Adipose tissue (tissue), 3 donors: Measurements from ENCODE around the gene TMCO4. TPM values are rescaled to one million over a fixed set of nuclear protein-coding genes. Genes with fewer than 3 reads are reported as not detected.

Source experiments
- H3K27ac ChIP-seq: one replicate; pipeline ENCODE4 v1.5.1; 2013; ENCODE audit warnings: low read depth, low read length
- WGBS, 3 donors: extraction: QIAGEN DNeasy Blood & Tissue Kit; methylation state at CpG; one replicate each; pipeline ENCODE4 v1.1.7; 2013; 5-methylcytosine and 5-hydroxymethylcytosine counted together
- polyA plus RNA-seq, 3 donors: library from polyadenylated mRNA; stranded (reverse); fragments of 200-250 nt; gene quantifications; one replicate each; pipeline ENCODE4 v1.2.3, GENCODE V29; 2013
- donor health status: healthy with polysubstance abuse.
- donor health status: Bipolar disorder and iron deficiency.
- donor health status: healthy.

Gene TMCO4
- polyA plus RNA-seq, 3 donors = 17.0 to 23.2 (median 19.0) TPM

GRCh38 chr1:19762175-19762779 lies 37.4 kb downstream of the TMCO4 start:
- no peak overlapping the region for H3K27ac ChIP-seq
- WGBS, 3 donors = 48 to 59% (median 58%) methylated on average over 11 of the region's 11 CpGs

GRCh38 chr1:19759740-19760089 lies 40.0 kb downstream of the TMCO4 start:
- H3K27ac ChIP-seq = no peak overlapping the region
- WGBS, 3 donors = 88 to 100% (median 96%) methylated on average over 1 of the region's 1 CpG

GRCh38 chr1:19758227-19758830 lies 41.4 kb downstream of the TMCO4 start:
- H3K27ac ChIP-seq = no peak overlapping the region
- WGBS, 3 donors = 75 to 86% (median 85%) methylated on average over 7 of the region's 7 CpGs

GRCh38 chr1:19757641-19758040 lies 42.1 kb downstream of the TMCO4 start:
- H3K27ac ChIP-seq = no peak overlapping the region
- 96 to 97% (median 97%) methylated on average over 4 of the region's 4 CpGs for WGBS, 3 donors

- H3K27ac ChIP-seq = no peak overlapping the region
Observed at GRCh38 chr1:19756480-19756879, 43.2 kb downstream of the TMCO4 start.

GRCh38 chr1:19754482-19754881 lies 45.2 kb downstream of the TMCO4 start:
- 50 to 76% (median 75%) methylated on average over 10 of the region's 10 CpGs for WGBS, 3 donors
- no peak overlapping the region for H3K27ac ChIP-seq

More at GRCh38 chr1:19756480-19756879, 43.2 kb downstream of the TMCO4 start:
- 90 to 95% (median 94%) methylated on average over 5 of the region's 5 CpGs for WGBS, 3 donors

- H3K27ac ChIP-seq = no peak overlapping the region
- WGBS, 3 donors = 87 to 90% (median 90%) methylated on average over 9 of the region's 9 CpGs
Observed at GRCh38 chr1:19752083-19752696, 47.5 kb downstream of the TMCO4 start.

- H3K27ac ChIP-seq = no peak overlapping the region
- 80 to 93% (median 85%) methylated on average over 3 of the region's 3 CpGs for WGBS, 3 donors
Observed at GRCh38 chr1:19750882-19751276, 48.8 kb downstream of the TMCO4 start.

- H3K27ac ChIP-seq = no peak overlapping the region
- WGBS, 3 donors = 85 to 92% (median 92%) methylated on average over 15 of the region's 15 CpGs
Observed at GRCh38 chr1:19750101-19750881, 49.4 kb downstream of the TMCO4 start.

- H3K27ac ChIP-seq = no peak overlapping the region
- 92 to 100% (median 100%) methylated on average over 1 of the region's 1 CpG for WGBS, 3 donors
Observed at GRCh38 chr1:19749685-19750084, 50.0 kb downstream of the TMCO4 start.

GRCh38 chr1:19747761-19748160 lies 52.0 kb downstream of the TMCO4 start:
- no peak overlapping the region for H3K27ac ChIP-seq
- 64 to 93% (median 68%) methylated on average over 1 of the region's 1 CpG for WGBS, 3 donors

GRCh38 chr1:19744886-19745285 lies 54.8 kb downstream of the TMCO4 start:
- no peak overlapping the region for H3K27ac ChIP-seq
- WGBS, 3 donors = 97 to 100% (median 100%) methylated on average over 1 of the region's 1 CpG

- 76 to 79% (median 78%) methylated on average over 4 of the region's 4 CpGs for WGBS, 3 donors
- no peak overlapping the region for H3K27ac ChIP-seq
Observed at GRCh38 chr1:19744335-19744743, 55.4 kb downstream of the TMCO4 start.

- WGBS, 3 donors = 91 to 95% (median 92%) methylated on average over 9 of the region's 9 CpGs
Observed at GRCh38 chr1:19743793-19744192, 55.9 kb downstream of the TMCO4 start.

GRCh38 chr1:19743180-19743579 lies 56.5 kb downstream of the TMCO4 start:
- H3K27ac ChIP-seq = no peak overlapping the region
- WGBS, 3 donors = 84 to 95% (median 95%) methylated on average over 3 of the region's 3 CpGs

More at GRCh38 chr1:19743793-19744192, 55.9 kb downstream of the TMCO4 start:
- no peak overlapping the region for H3K27ac ChIP-seq

GRCh38 chr1:19739628-19740027 lies 60.1 kb downstream of the TMCO4 start:
- no peak overlapping the region for H3K27ac ChIP-seq
- 81 to 91% (median 86%) methylated on average over 5 of the region's 5 CpGs for WGBS, 3 donors

GRCh38 chr1:19738669-19739068 lies 61.0 kb downstream of the TMCO4 start:
- no peak overlapping the region for H3K27ac ChIP-seq
- 92 to 98% (median 95%) methylated on average over 2 of the region's 2 CpGs for WGBS, 3 donors

GRCh38 chr1:19738076-19738475 lies 61.6 kb downstream of the TMCO4 start:
- WGBS, 3 donors = 45 to 89% (median 76%) methylated on average over 5 of the region's 5 CpGs
- H3K27ac ChIP-seq = no peak overlapping the region
